Gastroesophageal sphincter (tissue), 4 donors: ENCODE measurements around the gene RAB3IL1. TPM values are rescaled to one million over a fixed set of nuclear protein-coding genes. Genes with fewer than 3 reads are reported as not detected.

Experiments
- ATAC-seq: fragments of 150-250 bp; one replicate; pipeline ENCODE4 v1.9.1; 2016; ENCODE audit warnings: mild to moderate bottlenecking, moderate library complexity
- H3K27ac ChIP-seq, 4 donors: fragments of 200-600 bp; sonication (generic) in 3 of 4; 1 replicate in 3 of 4; 2 replicates in 1 of 4; pipeline ENCODE4 v1.5.1; 2016 to 2019
- H3K27me3 ChIP-seq: fragments of 200-600 bp; sonication (generic); one replicate; pipeline ENCODE4 v1.5.1; 2019
- H3K36me3 ChIP-seq, 2 donors: fragments of 200-600 bp; sonication (generic); one replicate each; pipeline ENCODE4 v1.5.1; 2019; ENCODE audit warnings: control low read depth in 1 of 2
- H3K4me1 ChIP-seq, 3 donors: fragments of 200-600 bp; sonication (generic); 1 replicate in 2 of 3; 2 replicates in 1 of 3; pipeline ENCODE4 v1.5.1; 2016 to 2019; ENCODE audit warnings: control low read depth in 2 of 3
- H3K4me3 ChIP-seq, 2 donors: fragments of 200-600 bp; sonication (generic); one replicate each; pipeline ENCODE4 v1.5.1; 2019; ENCODE audit warnings: mild to moderate bottlenecking in 1 of 2, moderate library complexity in 1 of 2
- H3K9me3 ChIP-seq, 3 donors: fragments of 200-600 bp; sonication (generic); one replicate each; pipeline ENCODE4 v1.5.1; 2017 to 2019; ENCODE audit warnings: control low read depth in 2 of 3
- CTCF ChIP-seq, 4 experiments: fragments of 200-600 bp in 2 of 4; fragments of 450-650 bp in 2 of 4; sonication (generic) in 1 of 4; IDR thresholded peaks; one replicate each; pipeline ENCODE4 v1.5.1; 2017 to 2019; ENCODE audit warnings: antibody characterized with exemption in 4 of 4, mild to moderate bottlenecking in 2 of 4, moderate library complexity in 2 of 4
- EP300 ChIP-seq: sonication (generic); formaldehyde crosslinking; IDR thresholded peaks from one replicate; pipeline ENCODE4 v1.6.1; 2017; ENCODE audit warnings: antibody characterized with exemption, mild to moderate bottlenecking
- POLR2A ChIP-seq, 2 donors: fragments of 450-650 bp; IDR thresholded peaks; one replicate each; pipeline ENCODE4 v1.6.1; 2017; ENCODE audit warnings: antibody characterized with exemption in 2 of 2, mild to moderate bottlenecking in 2 of 2, moderate library complexity in 1 of 2
- POLR2AphosphoS5 ChIP-seq: sonication (generic); formaldehyde crosslinking; IDR thresholded peaks from one replicate; pipeline ENCODE4 v1.6.1; 2017; ENCODE audit warnings: antibody characterized with exemption
- WGBS, 2 donors: methylation state at CpG; one replicate each; pipeline ENCODE4 v1.1.5; 2018; ENCODE audit warnings: low coverage in 1 of 2; 5-methylcytosine and 5-hydroxymethylcytosine counted together
- total RNA-seq, 4 donors: library from RNA; depleted of rRNA; stranded (reverse); fragments of >200 nt; gene quantifications; one replicate each; pipeline ENCODE4 v1.1.0, GENCODE V29; 2016

Gene RAB3IL1
- total RNA-seq, 4 donors from 2014 or later, result 11.5 to 22.1 (median 14.7) TPM

DNA sequence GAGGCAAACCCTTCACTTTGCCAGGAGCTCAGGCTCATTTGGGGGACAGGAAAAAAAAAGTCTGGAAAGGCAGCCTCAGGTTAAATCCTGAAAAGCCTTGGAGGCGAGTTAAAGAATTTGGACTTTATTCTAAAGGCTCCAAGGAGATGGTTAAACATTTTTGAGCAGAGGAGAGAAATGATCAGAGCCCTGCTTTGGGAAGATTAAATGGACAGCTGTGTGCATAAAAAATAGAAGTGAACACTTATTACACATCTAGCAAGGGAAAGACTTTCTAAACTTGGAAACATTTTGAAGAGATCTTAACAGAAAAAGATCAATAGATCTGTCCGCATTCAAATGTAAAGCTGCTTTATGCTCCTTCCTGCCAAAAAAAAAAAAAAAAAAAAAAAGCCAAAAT is 8.4 kb upstream of the RAB3IL1 start:
- H3K36me3 ChIP-seq, result no peaks in the 10 kb centered on the region
- no peak overlapping the region for H3K4me3 ChIP-seq
- no peak for ATAC-seq
- peaks cover 0 to 37% (median 17%) of the 10 kb centered on the region in 3 donors for H3K4me1 ChIP-seq
- 85% methylated on average over 2 of the region's 2 CpGs; no CpG with 5 or more reads in 1 of the 2 donors for whole genome bisulfite sequencing, 2 donors
- H3K9me3 ChIP-seq, result no peaks in the 10 kb centered on the region
- no peak overlapping the region for H3K27ac ChIP-seq
- H3K27me3 ChIP-seq, result peaks cover 7% of the 10 kb centered on the region
- TF ChIP-seq EP300 (no peak), POLR2AphosphoS5 (no peak), POLR2A (IDR thresholded peaks at IDR 0.05) (no peak), CTCF (IDR thresholded peaks at IDR 0.05) (no peak)

GRCh38 chr11:61924064-61924455 is 6.7 kb upstream of the RAB3IL1 start:
- TF ChIP-seq POLR2A (IDR thresholded peaks at IDR 0.05), result no peak
- TF ChIP-seq POLR2AphosphoS5, result no peak
- no peak for TF ChIP-seq EP300
- no peak for TF ChIP-seq CTCF (IDR thresholded peaks at IDR 0.05)
- peak overlapping the region; percentile 30 to 88 (median 83) for H3K27ac ChIP-seq
- H3K36me3 ChIP-seq, result no peaks in the 10 kb centered on the region
- peaks cover 0 to 49% (median 23%) of the 10 kb centered on the region in 3 donors for H3K4me1 ChIP-seq
- no peak for ATAC-seq
- H3K27me3 ChIP-seq, result peaks cover 24% of the 10 kb centered on the region
- WGBS, 2 donors, result 26 to 100% methylated on average over 1 to 3 of the region's 6 CpGs
- H3K9me3 ChIP-seq, result no peaks in the 10 kb centered on the region
- H3K4me3 ChIP-seq, result no peak overlapping the region

GRCh38 chr11:61923166-61924063 is 6.0 kb upstream of the RAB3IL1 start:
- TF ChIP-seq EP300, result no peak
- peak; percentile 11 for TF ChIP-seq POLR2AphosphoS5
- Histone ChIP-seq H3K27ac (peak overlapping the region; percentile 37 to 88 (median 83)), H3K27me3 (peaks cover 24% of the 10 kb centered on the region), H3K9me3 (no peaks in the 10 kb centered on the region), H3K36me3 (no peaks in the 10 kb centered on the region), H3K4me1 (peaks cover 0 to 56% (median 29%) of the 10 kb centered on the region in 3 donors), H3K4me3 (no peak overlapping the region)
- ATAC-seq, result peak; percentile 85
- WGBS, 2 donors, result 60 to 70% methylated on average over 1 to 8 of the region's 18 CpGs

- H3K27me3 ChIP-seq, result peaks cover 24% of the 10 kb centered on the region
- TF ChIP-seq EP300 (no peak), CTCF (IDR thresholded peaks at IDR 0.05) (no peak), POLR2AphosphoS5 (peak; percentile 19), POLR2A (IDR thresholded peaks at IDR 0.05) (no peak)
- 10% methylated on average over 6 of the region's 6 CpGs; no CpG with 5 or more reads in 1 of the 2 donors for WGBS, 2 donors
- peak overlapping the region; percentile 37 to 88 (median 83) for H3K27ac ChIP-seq
- no peaks in the 10 kb centered on the region for H3K36me3 ChIP-seq
- no peak overlapping the region for H3K4me3 ChIP-seq
- H3K9me3 ChIP-seq, result no peaks in the 10 kb centered on the region
- H3K4me1 ChIP-seq, result peaks cover 0 to 65% (median 35%) of the 10 kb centered on the region in 3 donors
- peak; percentile 79 for ATAC-seq
Observed at GRCh38 chr11:61922539-61922938, 5.2 kb upstream of the RAB3IL1 start.

GRCh38 chr11:61921446-61921845 is 4.1 kb upstream of the RAB3IL1 start:
- 60 to 83% methylated on average over 1 to 3 of the region's 3 CpGs for WGBS, 2 donors
- peaks cover 0 to 73% (median 35%) of the 10 kb centered on the region in 3 donors for H3K4me1 ChIP-seq
- no peaks in the 10 kb centered on the region for H3K9me3 ChIP-seq
- H3K4me3 ChIP-seq, result no peak overlapping the region
- no peak for TF ChIP-seq POLR2A (IDR thresholded peaks at IDR 0.05)
- peak overlapping the region in 3 of 4 donors; percentile 81 to 88 (median 85) for H3K27ac ChIP-seq
- no peaks in the 10 kb centered on the region for H3K36me3 ChIP-seq
- H3K27me3 ChIP-seq, result peaks cover 24% of the 10 kb centered on the region
- ATAC-seq, result no peak
